ENCODE data around the gene FNDC11.
"Not testable (repeated sequence)": the region's sequence is repeated elsewhere in the genome, so short reads cannot be mapped to it uniquely, and the experiment has no call there.

FNDC11 gene

DNA sequence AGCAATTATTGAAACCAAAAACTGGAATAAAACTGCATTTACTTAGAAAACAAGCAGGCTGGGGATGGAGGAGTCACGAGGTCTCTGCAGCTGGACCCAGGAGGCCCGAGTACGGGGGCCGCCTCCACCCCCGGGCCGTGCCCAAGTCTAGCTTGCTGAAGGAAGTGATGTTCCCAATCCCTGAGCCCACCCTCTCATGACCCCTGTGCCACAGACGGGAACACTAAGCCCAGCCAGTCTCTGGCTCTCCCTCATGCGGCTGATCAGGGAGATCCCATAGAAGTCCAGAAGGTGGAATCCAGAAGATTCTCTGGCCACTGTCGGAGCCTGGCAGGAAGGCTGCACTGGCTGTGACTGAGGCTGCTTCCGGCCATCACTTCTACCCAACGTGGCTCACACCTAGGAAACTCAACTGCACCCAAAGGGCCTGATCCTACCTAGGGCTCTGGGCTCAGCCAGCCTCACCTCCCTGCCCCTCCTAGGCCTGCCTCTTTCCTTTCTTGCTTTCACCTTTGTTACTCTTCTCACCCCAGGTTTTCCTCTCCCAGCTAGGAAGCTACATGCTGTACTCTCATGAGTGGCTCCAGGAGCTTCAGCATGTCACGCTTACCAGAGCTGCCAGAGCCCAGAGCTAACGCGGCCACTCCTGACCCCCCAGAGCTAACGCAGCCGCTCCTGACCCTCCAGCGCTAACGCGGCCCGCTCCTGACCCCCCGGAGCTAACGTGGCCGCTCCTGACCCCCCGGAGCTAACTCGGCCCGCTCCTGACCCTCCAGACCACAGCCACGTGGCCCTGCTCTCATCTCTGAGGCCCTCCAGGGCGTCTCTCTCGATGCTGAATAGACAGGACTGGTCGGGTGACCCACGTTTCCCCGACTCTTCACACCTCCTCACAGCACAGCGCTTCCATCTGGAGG lies 44.8 kb downstream of the FNDC11 start:
- no peak for DNase-seq (ENCODE audit: low read depth in 2 of 2)

DNA sequence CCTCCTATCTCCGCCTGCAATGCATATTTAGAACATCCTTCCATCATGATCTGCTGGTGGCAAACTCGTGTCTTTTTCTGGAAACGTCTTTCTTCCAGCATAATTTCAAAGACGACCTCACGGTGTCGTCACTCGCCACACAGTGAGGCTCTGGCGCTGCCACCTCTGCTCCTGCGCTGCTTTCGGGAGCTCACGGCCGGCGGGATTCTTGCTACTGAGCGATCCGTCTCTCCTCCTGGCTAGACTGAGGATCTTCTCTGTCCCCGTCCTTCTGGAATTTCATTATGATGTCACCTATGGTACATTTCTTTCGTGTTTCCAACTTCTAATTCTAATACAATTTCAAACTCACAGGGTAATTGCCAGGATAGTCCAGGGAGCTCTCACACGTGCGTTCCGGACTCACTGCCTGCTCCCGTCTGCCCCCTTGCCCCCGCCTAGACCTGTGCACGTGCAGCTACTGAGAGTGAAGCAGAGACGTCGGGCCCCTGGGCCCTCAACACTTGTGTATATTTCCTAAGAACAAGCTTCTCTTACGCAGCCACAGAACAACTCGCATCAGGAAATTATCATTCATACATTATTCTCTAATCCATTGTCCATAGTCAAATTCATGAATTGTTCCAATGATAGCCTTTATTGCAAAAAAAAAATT lies 45.6 kb downstream of the FNDC11 start:
- DNase-seq (ENCODE audit: low read depth in 2 of 2): no peak

DNA sequence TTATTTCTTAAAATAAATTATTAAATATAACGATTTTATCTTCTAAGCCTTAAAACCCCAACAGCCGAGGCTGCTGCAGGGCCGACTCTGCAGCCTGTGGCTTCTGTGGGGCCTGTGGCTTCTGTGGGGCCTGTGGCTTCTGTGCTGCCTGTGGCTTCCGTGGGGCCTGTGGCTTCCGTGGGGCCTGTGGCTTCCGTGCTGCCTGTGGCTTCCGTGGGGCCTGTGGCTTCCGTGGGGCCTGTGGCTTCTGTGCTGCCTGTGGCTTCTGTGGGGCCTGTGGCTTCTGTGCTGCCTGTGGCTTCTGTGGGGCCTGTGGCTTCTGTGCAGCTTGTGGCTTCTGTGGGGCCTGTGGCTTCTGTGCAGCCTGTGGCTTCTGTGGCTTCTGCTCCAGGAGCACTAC lies 47.7 kb downstream of the FNDC11 start:
- not testable (repeated sequence) for DNase-seq (ENCODE audit: low read depth in 2 of 2)

DNA sequence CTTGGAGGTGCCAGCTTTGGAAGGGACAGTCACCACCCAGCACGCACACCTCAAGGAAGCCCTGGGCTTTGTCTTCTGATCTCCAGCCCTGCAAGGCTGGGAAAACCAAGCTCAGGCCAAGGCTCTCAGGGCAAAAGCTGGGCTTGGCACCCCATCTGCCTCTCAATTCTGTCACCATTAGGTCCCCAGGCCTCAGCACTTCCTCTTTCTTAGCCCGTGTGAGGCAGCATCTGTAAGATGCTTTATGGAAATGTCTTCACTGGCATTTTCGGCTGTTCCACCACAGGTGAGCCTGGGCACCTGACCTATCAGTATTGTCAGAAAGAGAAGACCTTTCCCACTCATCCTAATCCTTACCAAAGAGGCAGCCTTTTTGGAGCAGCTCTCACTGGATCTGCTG lies 48.4 kb downstream of the FNDC11 start:
- DNase-seq (ENCODE audit: low read depth in 2 of 2): no peak
